NCI-H345 treated with DMSO at 0.1 percent for 48 hours (cell line): ENCODE results near the gene CDC42BPA.
"Not testable (repeated sequence)": the region's sequence is repeated elsewhere in the genome, so short reads cannot be mapped to it uniquely, and the experiment has no call there.

Experiments used
- DNase-seq: peaks from one replicate; lab custom pipeline; 2025; ENCODE audit not compliant: unreplicated experiment; lab: John Stamatoyannopoulos, UW

CDC42BPA gene

GRCh38 chr1:227311389-227312001 lies 6.8 kb downstream of the CDC42BPA start:
- DNase-seq, result no peak

GRCh38 chr1:227308367-227309336 lies 9.6 kb downstream of the CDC42BPA start:
- no peak for DNase-seq

- DNase-seq, result no peak
These were observed 11.6 kb downstream of the CDC42BPA start for GRCh38 chr1:227306689-227307088.

GRCh38 chr1:227305894-227306626 lies 12.2 kb downstream of the CDC42BPA start:
- no peak for DNase-seq

- DNase-seq, result no peak
These were observed 13.6 kb downstream of the CDC42BPA start for GRCh38 chr1:227304665-227305064.

GRCh38 chr1:227303662-227304061 lies 14.6 kb downstream of the CDC42BPA start:
- no peak for DNase-seq

GRCh38 chr1:227300682-227301081 lies 17.6 kb downstream of the CDC42BPA start:
- no peak for DNase-seq

GRCh38 chr1:227299688-227300087 lies 18.6 kb downstream of the CDC42BPA start:
- DNase-seq, result no peak

GRCh38 chr1:227299241-227299627 lies 19.1 kb downstream of the CDC42BPA start:
- no peak for DNase-seq

- no peak for DNase-seq
These were observed 19.6 kb downstream of the CDC42BPA start for GRCh38 chr1:227298512-227299240.

- no peak for DNase-seq
These were observed 21.1 kb downstream of the CDC42BPA start for GRCh38 chr1:227297073-227297793.

- DNase-seq, result no peak
These were observed 22.7 kb downstream of the CDC42BPA start for GRCh38 chr1:227295609-227296008.

GRCh38 chr1:227285745-227286144 lies 32.5 kb downstream of the CDC42BPA start:
- DNase-seq, result no peak

- DNase-seq, result no peak
These were observed 36.9 kb downstream of the CDC42BPA start for GRCh38 chr1:227281371-227281770.

- no peak for DNase-seq
These were observed 37.5 kb downstream of the CDC42BPA start for GRCh38 chr1:227280836-227281235.

- DNase-seq, result not testable (repeated sequence)
These were observed 42.1 kb downstream of the CDC42BPA start for GRCh38 chr1:227276156-227276693.

GRCh38 chr1:227273557-227273956 lies 44.7 kb downstream of the CDC42BPA start:
- no peak for DNase-seq

- no peak for DNase-seq
These were observed 45.9 kb downstream of the CDC42BPA start for GRCh38 chr1:227272428-227272827.

- DNase-seq, result no peak
These were observed 47.7 kb downstream of the CDC42BPA start for GRCh38 chr1:227270554-227270953.

- no peak for DNase-seq
These were observed 49.3 kb downstream of the CDC42BPA start for GRCh38 chr1:227268943-227269342.
